Measurements from ENCODE around the gene UFC1.
A peak's percentile ranks its signal among the peaks of the same experiment; 100 is the strongest.

The UFC1 gene

GRCh38 chr1:161196111-161196510 lies 42.3 kb downstream of the UFC1 start:
- DNase-seq = no peak

GRCh38 chr1:161196521-161197451 lies 43.0 kb downstream of the UFC1 start:
- peak; percentile 63 for DNase-seq

- DNase-seq = no peak
These were observed 43.9 kb downstream of the UFC1 start for GRCh38 chr1:161197560-161198193.

DNA sequence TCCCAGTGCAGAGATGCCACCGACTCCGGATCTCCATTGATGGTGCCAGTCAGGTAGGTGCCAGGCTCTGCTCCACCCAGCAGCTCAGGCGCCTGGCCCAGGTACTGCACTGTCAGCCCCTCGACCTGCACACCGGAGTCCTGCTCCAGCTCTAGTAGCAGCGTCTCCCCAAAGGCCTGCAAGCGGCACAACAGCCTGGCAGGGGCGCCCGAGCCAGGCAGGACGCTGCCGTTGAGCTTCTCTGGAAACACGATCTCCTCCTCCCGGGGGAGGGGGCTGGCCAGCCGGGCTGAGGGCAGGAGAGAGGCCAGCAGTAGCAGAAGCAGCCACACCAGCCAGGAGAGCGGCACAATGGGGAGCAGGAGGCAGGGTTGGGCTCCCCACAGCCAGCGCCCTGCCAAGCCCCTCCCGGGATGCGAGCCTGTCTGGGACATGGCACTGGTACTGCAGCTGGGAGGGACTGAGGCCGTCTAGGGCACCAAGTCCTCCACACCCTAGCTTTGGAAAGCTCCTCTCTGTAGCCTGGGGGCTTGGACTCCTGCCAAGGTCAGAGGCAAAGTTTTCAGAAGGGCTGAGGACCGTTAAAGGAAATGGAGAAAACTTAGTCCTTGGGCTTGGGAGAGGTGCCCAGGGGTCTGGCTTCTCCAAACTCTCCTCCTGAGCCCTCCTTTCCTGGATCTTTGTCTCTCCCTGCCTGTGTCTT lies 44.6 kb downstream of the UFC1 start:
- no peak for DNase-seq

GRCh38 chr1:161198897-161199431 lies 45.2 kb downstream of the UFC1 start, which contains the start of gene ADAMTS4:
TSS of gene ADAMTS4 (minus strand) at chr1:161199054. CDS start at chr1:161198627, 427 bp downstream.
- peak; percentile 80 for DNase-seq

- no peak for DNase-seq
These were observed 45.8 kb downstream of the UFC1 start for GRCh38 chr1:161199506-161200139.

DNA sequence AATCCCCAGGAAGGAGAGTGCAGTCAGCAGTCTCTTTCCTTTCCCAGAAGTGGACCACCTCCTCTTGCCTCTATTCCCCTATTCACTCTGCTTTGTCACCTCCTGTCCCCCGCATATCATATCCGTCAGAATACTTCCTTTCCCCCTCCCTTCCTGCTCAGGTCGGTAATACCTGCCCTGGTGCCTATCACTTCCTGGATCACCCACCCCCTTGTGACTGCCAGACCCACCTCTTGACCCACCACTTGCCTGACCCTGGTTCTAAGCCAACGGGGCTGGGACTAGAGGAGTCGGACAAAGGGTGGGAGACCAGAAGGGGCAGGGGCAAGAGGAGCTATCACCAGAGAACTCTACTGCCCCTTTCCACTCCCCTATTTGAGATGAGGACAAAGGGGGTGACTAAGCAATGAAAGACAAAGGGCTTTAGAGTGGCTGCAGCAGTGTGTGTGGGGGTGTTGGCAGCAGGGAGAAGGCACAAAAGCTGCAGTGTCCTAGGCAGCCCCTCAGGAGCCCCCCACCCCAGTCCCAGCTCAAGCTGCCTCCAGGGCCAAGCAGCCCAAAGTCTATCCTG lies 46.7 kb downstream of the UFC1 start:
- DNase-seq = no peak

DNA sequence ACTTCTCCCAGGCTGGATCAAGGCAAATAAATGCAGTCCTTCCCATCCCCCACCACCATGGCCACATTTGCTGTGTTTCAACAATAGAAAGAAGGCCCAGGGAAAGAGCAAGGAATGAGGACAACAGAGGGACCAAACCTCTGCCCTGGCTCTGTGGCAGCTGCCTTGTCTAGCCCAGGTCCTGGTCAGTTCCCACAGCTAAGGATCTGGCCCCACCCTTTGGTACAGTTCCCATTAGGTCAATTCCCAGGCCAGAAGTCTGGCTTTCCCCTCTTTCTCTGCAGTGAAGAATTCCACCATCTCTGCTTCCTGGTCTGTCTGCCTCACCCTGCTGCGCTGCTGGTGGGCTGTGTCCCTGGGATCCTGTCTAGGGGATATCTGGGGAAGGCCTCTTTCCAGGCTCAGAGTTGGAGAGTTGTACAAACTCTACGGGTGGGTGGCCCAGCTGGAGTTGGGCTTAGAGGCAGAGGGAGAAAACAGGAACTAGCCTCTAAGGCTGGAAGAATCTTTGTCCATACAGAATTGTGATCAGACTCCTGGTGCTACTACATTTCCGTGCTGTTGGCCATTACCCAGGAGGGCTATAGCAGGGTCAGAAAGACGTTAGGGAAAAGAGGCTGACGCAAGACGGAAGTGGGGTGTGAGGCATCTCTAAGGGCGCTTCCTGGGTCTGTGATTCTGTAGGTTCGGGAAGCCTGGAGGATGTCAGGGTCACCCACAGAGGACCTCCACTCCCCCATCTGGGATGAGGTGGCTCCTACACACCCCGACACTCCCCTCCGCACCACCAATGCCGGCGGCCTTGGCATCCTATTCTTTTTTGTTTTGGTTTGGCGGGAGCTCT lies 47.4 kb downstream of the UFC1 start:
- peak; percentile 94 for DNase-seq

- peak; percentile 100 for DNase-seq
These were observed 48.3 kb downstream of the UFC1 start, which contains the start of gene NDUFS2 for GRCh38 chr1:161201836-161202712. TSS of gene NDUFS2 (plus strand) at chr1:161202367. CDS start at chr1:161202386, 19 bp downstream.

- peak; percentile 77 for DNase-seq
These were observed 52.8 kb downstream of the UFC1 start for GRCh38 chr1:161206411-161207140.

GRCh38 chr1:161207173-161207572 lies 53.4 kb downstream of the UFC1 start:
- peak; percentile 82 for DNase-seq

Measured in HCEC 1CT (cell line).